GM23338 (cell line): ENCODE results near the gene PLIN4. TPM values are rescaled to one million over a fixed set of nuclear protein-coding genes. Genes with fewer than 3 reads are reported as not detected.

Source experiments
- ATAC-seq: fragments of 200-7000 bp; cut with Tn5 transposase; 3 replicates; pipeline ENCODE4 v1.9.1; 2020
- DNase-seq: peaks from one replicate; pipeline ENCODE4 v3.0.0-alpha.2; 2015; ENCODE audit warnings: low spot score
- H2AFZ ChIP-seq: fragments of 200-600 bp; sonication (generic); 2 replicates; pipeline ENCODE4 v1.8.0; 2016; ENCODE audit warnings: antibody characterized with exemption, mild to moderate bottlenecking, moderate library complexity
- H3F3A ChIP-seq: fragments of 200-600 bp; sonication (generic); replicated peaks from 2 replicates; pipeline ENCODE4 v1.8.0; 2017; ENCODE audit warnings: antibody characterized with exemption, mixed run types, low read depth
- H3K27ac ChIP-seq: fragments of 200-600 bp; sonication (generic); 2 replicates; pipeline ENCODE4 v1.6.1; 2016; ENCODE audit warnings: low read depth
- H3K27me3 ChIP-seq: fragments of 200-600 bp; sonication (generic); 2 replicates; pipeline ENCODE4 v1.8.0; 2016; ENCODE audit warnings: mild to moderate bottlenecking, mixed run types, moderate library complexity; ENCODE audit not compliant: insufficient read depth
- H3K36me3 ChIP-seq: fragments of 200-600 bp; sonication (generic); 2 replicates; pipeline ENCODE4 v1.8.0; 2016; ENCODE audit warnings: mild to moderate bottlenecking; ENCODE audit not compliant: insufficient read depth
- H3K4me1 ChIP-seq: fragments of 200-600 bp; sonication (generic); 2 replicates; pipeline ENCODE4 v1.8.0; 2016; ENCODE audit warnings: mild to moderate bottlenecking, moderate library complexity; ENCODE audit not compliant: insufficient read depth
- H3K4me2 ChIP-seq: fragments of 200-600 bp; sonication (generic); 2 replicates; pipeline ENCODE4 v1.7.1; 2017; ENCODE audit warnings: mixed run types
- H3K4me3 ChIP-seq: fragments of 200-600 bp; sonication (generic); 2 replicates; pipeline ENCODE4 v1.6.1; 2016; ENCODE audit warnings: mixed run types
- H3K79me2 ChIP-seq: fragments of 200-600 bp; sonication (generic); replicated peaks from 2 replicates; pipeline ENCODE4 v1.8.0; 2017; ENCODE audit warnings: mild to moderate bottlenecking; ENCODE audit not compliant: insufficient read depth
- H3K9me2 ChIP-seq: fragments of 200-600 bp; sonication (generic); 2 replicates; pipeline ENCODE4 v1.8.0; 2017; ENCODE audit not compliant: insufficient read depth
- H4K20me1 ChIP-seq: fragments of 200-600 bp; sonication (generic); replicated peaks from 2 replicates; pipeline ENCODE4 v1.8.0; 2017; ENCODE audit warnings: mild to moderate bottlenecking; ENCODE audit not compliant: insufficient read depth
- H3K27ac Mint-ChIP-seq: 2 replicates; pipeline ENCODE4 v1.8.0; 2020; ENCODE audit warnings: inconsistent platforms, mild to moderate bottlenecking, moderate library complexity, mixed read lengths
- H3K27me3 Mint-ChIP-seq: 3 replicates; pipeline ENCODE4 v1.8.0; 2022; ENCODE audit warnings: low read depth, mild to moderate bottlenecking, moderate library complexity, mixed read lengths, inconsistent platforms; ENCODE audit not compliant: insufficient read depth, poor library complexity
- H3K36me3 Mint-ChIP-seq: 3 replicates; pipeline ENCODE4 v1.8.0; 2021; ENCODE audit warnings: low read depth, mild to moderate bottlenecking, inconsistent platforms, moderate library complexity, mixed read lengths
- H3K4me1 Mint-ChIP-seq: 3 replicates; pipeline ENCODE4 v1.8.0; 2020; ENCODE audit warnings: mild to moderate bottlenecking, inconsistent platforms, mixed read lengths
- H3K4me3 Mint-ChIP-seq: 3 replicates; pipeline ENCODE4 v1.8.0; 2021; ENCODE audit warnings: moderate library complexity, mild to moderate bottlenecking, inconsistent platforms, mixed read lengths
- H3K9me3 Mint-ChIP-seq: 3 replicates; pipeline ENCODE4 v1.8.0; 2020; ENCODE audit warnings: moderate library complexity, mild to moderate bottlenecking, inconsistent platforms, mixed read lengths
- CREB1 ChIP-seq: fragments of 250-450 bp; sonication (Bioruptor Pico); IDR thresholded peaks from 2 replicates; pipeline ENCODE4 v1.5.0; 2020; ENCODE audit warnings: low read depth, mild to moderate bottlenecking, moderate library complexity
- EZH2 ChIP-seq: fragments of 200-600 bp; sonication (generic); IDR thresholded peaks from one replicate; pipeline ENCODE4 v1.8.0; 2017; ENCODE audit warnings: antibody characterized with exemption, mild to moderate bottlenecking, low read depth; ENCODE audit not compliant: unreplicated experiment
- EZH2phosphoT487 ChIP-seq: fragments of 200-600 bp; sonication (generic); IDR thresholded peaks from one replicate; pipeline ENCODE4 v1.8.1; 2018; ENCODE audit warnings: antibody characterized with exemption; ENCODE audit not compliant: unreplicated experiment
- JUNB ChIP-seq: IDR thresholded peaks from one replicate; pipeline ENCODE4 v1.6.1; 2016; ENCODE audit warnings: antibody characterized with exemption; ENCODE audit not compliant: unreplicated experiment
- NANOG ChIP-seq: IDR thresholded peaks from 2 replicates; pipeline ENCODE4 v1.6.1; 2016; ENCODE audit warnings: antibody characterized with exemption, borderline replicate concordance
- POLR2AphosphoS5 ChIP-seq: IDR thresholded peaks from 2 replicates; pipeline ENCODE4 v1.6.1; 2016; ENCODE audit warnings: antibody characterized with exemption, low read depth
- STAT1 ChIP-seq: IDR thresholded peaks from one replicate; pipeline ENCODE4 v1.6.1; 2016; ENCODE audit warnings: antibody characterized with exemption; ENCODE audit not compliant: unreplicated experiment
- ZNF114 ChIP-seq: fragments of 250-450 bp; sonication (Bioruptor Pico); IDR thresholded peaks from 2 replicates; pipeline ENCODE4 v1.5.0; 2020; ENCODE audit warnings: mild to moderate bottlenecking, moderate library complexity
- ZNF331 ChIP-seq: fragments of 250-450 bp; sonication (Bioruptor Pico); IDR thresholded peaks from 2 replicates; pipeline ENCODE4 v1.5.0; 2020; ENCODE audit warnings: low read depth, mild to moderate bottlenecking, moderate library complexity
- polyA plus RNA-seq: library from polyadenylated mRNA; unstranded; fragments of >200 nt; fragmentation: Nextera tagmentation; extraction: Ambion mirVana; gene quantifications from 2 replicates; pipeline ENCODE4 v1.2.1, GENCODE V29; 2016
- total RNA-seq: library from RNA; depleted of rRNA; stranded (reverse); fragments of >200 nt; shearing (Covaris generic); gene quantifications from 2 replicates; pipeline ENCODE4 v1.2.3, GENCODE V29; 2014
- TF ChIP-seq, protein P1 (sequence below), 2 experiments: fragments of 200-600 bp in 1 of 2; sonication (generic) in 1 of 2; conservative IDR thresholded peaks; 2 replicates each; pipeline versions ENCODE4 v1.5.1 to v1.6.1; 2016 to 2017; ENCODE audit warnings: antibody characterized with exemption in 2 of 2, low read depth in 2 of 2, mild to moderate bottlenecking in 2 of 2, moderate library complexity in 1 of 2
- TF ChIP-seq, protein P2 (sequence below): fragments of 250-450 bp; sonication (Bioruptor Pico); IDR thresholded peaks from 2 replicates; pipeline ENCODE4 v1.5.0; 2020; ENCODE audit warnings: mild to moderate bottlenecking, moderate library complexity
- TF ChIP-seq, protein P3 (sequence below): IDR thresholded peaks from one replicate; pipeline ENCODE4 v1.6.1; 2018; ENCODE audit warnings: antibody characterized with exemption; ENCODE audit not compliant: unreplicated experiment
- TF ChIP-seq, protein P4 (sequence below): IDR thresholded peaks from 2 replicates; pipeline ENCODE4 v1.6.1; 2016; ENCODE audit warnings: antibody characterized with exemption

PLIN4 gene
- total and polyA plus RNA-seq, 2 experiments from 2014 or later, result 0.19 to 0.59 TPM

DNA sequence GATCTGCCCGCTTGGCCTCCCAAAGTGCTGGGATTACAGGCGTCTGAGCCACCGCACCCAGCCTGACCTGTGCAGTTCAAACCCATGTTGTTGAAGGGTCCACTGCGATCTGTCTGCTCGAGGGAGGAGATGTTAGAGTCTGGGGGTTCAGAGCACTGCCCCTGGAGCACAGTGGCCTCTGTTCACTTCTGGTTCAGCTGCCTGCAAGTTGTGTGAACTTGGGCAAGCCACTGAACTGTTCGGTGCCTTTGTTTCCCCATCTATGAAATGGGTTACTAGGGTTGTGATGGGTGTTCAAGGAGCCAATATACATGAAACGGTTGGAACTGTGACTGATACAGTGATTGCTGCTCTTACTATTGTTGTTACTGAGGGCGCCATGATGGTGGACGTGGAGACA, 15.0 kb upstream of the PLIN4 start:
- Histone ChIP-seq H3K9me2 (no peaks in the 10 kb centered on the region), H3K4me2 (no peak overlapping the region), H2AFZ (no peak overlapping the region), H3K4me3 (no peak overlapping the region), H3K4me1 (no peaks in the 10 kb centered on the region; the same call in 1 of the 2 replicates), H3F3A (peaks cover 6% of the 10 kb centered on the region; the same call in 1 of the 2 replicates), H3K36me3 (no peaks in the 10 kb centered on the region), H4K20me1 (no peaks in the 10 kb centered on the region; the same call in 1 of the 2 replicates), H3K27me3 (peaks cover 17% of the 10 kb centered on the region), H3K27ac (no peak overlapping the region), H3K79me2 (no peaks in the 10 kb centered on the region)
- Mint-ChIP-seq H3K36me3 (no peaks in the 10 kb centered on the region), H3K4me1 (no peaks in the 10 kb centered on the region), H3K27me3 (peaks cover 17% of the 10 kb centered on the region), H3K27ac (no peak overlapping the region), H3K9me3 (no peaks in the 10 kb centered on the region), H3K4me3 (no peak overlapping the region)
- DNase-seq, result no peak
- no peak for ATAC-seq
- no peak for TF ChIP-seq STAT1
- no peak for TF ChIP-seq EZH2
- TF ChIP-seq, protein P1, sequence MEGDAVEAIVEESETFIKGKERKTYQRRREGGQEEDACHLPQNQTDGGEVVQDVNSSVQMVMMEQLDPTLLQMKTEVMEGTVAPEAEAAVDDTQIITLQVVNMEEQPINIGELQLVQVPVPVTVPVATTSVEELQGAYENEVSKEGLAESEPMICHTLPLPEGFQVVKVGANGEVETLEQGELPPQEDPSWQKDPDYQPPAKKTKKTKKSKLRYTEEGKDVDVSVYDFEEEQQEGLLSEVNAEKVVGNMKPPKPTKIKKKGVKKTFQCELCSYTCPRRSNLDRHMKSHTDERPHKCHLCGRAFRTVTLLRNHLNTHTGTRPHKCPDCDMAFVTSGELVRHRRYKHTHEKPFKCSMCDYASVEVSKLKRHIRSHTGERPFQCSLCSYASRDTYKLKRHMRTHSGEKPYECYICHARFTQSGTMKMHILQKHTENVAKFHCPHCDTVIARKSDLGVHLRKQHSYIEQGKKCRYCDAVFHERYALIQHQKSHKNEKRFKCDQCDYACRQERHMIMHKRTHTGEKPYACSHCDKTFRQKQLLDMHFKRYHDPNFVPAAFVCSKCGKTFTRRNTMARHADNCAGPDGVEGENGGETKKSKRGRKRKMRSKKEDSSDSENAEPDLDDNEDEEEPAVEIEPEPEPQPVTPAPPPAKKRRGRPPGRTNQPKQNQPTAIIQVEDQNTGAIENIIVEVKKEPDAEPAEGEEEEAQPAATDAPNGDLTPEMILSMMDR (conservative IDR thresholded peaks at IDR 0.05; ENCODE audit: low read depth in 2 of 2), result no peak
- TF ChIP-seq CREB1, result no peak
- TF ChIP-seq, protein P2, sequence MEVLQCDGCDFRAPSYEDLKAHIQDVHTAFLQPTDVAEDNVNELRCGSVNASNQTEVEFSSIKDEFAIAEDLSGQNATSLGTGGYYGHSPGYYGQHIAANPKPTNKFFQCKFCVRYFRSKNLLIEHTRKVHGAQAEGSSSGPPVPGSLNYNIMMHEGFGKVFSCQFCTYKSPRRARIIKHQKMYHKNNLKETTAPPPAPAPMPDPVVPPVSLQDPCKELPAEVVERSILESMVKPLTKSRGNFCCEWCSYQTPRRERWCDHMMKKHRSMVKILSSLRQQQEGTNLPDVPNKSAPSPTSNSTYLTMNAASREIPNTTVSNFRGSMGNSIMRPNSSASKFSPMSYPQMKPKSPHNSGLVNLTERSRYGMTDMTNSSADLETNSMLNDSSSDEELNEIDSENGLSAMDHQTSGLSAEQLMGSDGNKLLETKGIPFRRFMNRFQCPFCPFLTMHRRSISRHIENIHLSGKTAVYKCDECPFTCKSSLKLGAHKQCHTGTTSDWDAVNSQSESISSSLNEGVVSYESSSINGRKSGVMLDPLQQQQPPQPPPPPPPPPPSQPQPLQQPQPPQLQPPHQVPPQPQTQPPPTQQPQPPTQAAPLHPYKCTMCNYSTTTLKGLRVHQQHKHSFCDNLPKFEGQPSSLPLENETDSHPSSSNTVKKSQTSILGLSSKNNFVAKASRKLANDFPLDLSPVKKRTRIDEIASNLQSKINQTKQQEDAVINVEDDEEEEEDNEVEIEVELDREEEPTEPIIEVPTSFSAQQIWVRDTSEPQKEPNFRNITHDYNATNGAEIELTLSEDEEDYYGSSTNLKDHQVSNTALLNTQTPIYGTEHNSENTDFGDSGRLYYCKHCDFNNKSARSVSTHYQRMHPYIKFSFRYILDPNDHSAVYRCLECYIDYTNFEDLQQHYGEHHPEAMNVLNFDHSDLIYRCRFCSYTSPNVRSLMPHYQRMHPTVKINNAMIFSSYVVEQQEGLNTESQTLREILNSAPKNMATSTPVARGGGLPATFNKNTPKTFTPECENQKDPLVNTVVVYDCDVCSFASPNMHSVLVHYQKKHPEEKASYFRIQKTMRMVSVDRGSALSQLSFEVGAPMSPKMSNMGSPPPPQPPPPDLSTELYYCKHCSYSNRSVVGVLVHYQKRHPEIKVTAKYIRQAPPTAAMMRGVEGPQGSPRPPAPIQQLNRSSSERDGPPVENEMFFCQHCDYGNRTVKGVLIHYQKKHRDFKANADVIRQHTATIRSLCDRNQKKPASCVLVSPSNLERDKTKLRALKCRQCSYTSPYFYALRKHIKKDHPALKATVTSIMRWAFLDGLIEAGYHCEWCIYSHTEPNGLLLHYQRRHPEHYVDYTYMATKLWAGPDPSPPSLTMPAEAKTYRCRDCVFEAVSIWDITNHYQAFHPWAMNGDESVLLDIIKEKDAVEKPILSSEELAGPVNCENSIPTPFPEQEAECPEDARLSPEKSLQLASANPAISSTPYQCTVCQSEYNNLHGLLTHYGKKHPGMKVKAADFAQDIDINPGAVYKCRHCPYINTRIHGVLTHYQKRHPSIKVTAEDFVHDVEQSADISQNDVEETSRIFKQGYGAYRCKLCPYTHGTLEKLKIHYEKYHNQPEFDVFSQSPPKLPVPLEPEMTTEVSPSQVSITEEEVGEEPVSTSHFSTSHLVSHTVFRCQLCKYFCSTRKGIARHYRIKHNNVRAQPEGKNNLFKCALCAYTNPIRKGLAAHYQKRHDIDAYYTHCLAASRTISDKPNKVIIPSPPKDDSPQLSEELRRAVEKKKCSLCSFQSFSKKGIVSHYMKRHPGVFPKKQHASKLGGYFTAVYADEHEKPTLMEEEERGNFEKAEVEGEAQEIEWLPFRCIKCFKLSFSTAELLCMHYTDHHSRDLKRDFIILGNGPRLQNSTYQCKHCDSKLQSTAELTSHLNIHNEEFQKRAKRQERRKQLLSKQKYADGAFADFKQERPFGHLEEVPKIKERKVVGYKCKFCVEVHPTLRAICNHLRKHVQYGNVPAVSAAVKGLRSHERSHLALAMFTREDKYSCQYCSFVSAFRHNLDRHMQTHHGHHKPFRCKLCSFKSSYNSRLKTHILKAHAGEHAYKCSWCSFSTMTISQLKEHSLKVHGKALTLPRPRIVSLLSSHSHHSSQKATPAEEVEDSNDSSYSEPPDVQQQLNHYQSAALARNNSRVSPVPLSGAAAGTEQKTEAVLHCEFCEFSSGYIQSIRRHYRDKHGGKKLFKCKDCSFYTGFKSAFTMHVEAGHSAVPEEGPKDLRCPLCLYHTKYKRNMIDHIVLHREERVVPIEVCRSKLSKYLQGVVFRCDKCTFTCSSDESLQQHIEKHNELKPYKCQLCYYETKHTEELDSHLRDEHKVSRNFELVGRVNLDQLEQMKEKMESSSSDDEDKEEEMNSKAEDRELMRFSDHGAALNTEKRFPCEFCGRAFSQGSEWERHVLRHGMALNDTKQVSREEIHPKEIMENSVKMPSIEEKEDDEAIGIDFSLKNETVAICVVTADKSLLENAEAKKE, result no peak
- TF ChIP-seq, protein P3, sequence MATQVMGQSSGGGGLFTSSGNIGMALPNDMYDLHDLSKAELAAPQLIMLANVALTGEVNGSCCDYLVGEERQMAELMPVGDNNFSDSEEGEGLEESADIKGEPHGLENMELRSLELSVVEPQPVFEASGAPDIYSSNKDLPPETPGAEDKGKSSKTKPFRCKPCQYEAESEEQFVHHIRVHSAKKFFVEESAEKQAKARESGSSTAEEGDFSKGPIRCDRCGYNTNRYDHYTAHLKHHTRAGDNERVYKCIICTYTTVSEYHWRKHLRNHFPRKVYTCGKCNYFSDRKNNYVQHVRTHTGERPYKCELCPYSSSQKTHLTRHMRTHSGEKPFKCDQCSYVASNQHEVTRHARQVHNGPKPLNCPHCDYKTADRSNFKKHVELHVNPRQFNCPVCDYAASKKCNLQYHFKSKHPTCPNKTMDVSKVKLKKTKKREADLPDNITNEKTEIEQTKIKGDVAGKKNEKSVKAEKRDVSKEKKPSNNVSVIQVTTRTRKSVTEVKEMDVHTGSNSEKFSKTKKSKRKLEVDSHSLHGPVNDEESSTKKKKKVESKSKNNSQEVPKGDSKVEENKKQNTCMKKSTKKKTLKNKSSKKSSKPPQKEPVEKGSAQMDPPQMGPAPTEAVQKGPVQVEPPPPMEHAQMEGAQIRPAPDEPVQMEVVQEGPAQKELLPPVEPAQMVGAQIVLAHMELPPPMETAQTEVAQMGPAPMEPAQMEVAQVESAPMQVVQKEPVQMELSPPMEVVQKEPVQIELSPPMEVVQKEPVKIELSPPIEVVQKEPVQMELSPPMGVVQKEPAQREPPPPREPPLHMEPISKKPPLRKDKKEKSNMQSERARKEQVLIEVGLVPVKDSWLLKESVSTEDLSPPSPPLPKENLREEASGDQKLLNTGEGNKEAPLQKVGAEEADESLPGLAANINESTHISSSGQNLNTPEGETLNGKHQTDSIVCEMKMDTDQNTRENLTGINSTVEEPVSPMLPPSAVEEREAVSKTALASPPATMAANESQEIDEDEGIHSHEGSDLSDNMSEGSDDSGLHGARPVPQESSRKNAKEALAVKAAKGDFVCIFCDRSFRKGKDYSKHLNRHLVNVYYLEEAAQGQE, result no peak
- no peak for TF ChIP-seq JUNB
- TF ChIP-seq ZNF114 (CRISPR knock-in tag), result no peak
- no peak for TF ChIP-seq NANOG
- TF ChIP-seq, protein P4, sequence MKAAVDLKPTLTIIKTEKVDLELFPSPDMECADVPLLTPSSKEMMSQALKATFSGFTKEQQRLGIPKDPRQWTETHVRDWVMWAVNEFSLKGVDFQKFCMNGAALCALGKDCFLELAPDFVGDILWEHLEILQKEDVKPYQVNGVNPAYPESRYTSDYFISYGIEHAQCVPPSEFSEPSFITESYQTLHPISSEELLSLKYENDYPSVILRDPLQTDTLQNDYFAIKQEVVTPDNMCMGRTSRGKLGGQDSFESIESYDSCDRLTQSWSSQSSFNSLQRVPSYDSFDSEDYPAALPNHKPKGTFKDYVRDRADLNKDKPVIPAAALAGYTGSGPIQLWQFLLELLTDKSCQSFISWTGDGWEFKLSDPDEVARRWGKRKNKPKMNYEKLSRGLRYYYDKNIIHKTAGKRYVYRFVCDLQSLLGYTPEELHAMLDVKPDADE, result no peak
- TF ChIP-seq POLR2AphosphoS5, result no peak
- no peak for TF ChIP-seq ZNF331 (CRISPR knock-in tag)
- TF ChIP-seq EZH2phosphoT487, result no peak
